ENCODE results near the gene HTRA1.

DNA sequence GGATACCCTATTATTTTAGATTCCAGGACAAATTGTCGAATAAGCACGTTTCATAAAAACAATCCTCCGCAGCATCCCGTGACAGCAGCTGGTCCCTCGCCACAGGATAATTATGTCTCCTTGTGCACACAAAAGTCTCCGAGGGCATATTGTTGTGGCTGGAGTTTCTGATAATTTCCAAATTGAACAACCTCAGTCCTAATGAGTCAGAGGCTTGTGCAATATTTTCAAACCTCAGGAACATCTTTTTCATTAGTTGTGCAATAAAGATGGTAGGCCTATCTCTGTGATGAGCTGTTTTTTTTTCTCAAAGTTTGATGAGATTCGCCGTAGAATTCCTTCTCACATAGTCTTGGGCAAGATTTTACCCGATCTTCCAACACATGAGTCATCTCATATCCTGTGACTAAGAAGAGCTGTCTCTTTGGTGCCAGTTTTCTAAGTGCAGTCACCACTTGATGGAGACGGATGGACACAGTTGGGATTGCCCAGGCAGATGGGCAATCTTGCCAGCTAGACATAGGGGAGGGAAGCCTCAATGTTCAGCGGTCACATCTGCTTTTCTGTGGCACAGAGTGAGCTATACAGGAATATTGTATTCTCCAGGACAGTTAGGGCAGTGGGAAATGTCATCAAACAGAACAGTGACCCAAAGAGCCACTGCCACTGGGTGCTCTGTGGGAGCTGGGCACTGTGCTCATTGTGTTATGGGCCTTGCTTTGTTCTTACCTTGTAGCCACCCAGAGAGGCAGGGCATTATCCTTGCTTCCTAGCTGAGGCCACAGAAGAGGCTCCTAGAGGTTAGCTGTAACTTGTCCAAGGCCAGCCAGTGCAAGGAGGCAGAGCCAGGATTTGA is 7.8 kb downstream of the HTRA1 start:
- TF ChIP-seq, protein P1, sequence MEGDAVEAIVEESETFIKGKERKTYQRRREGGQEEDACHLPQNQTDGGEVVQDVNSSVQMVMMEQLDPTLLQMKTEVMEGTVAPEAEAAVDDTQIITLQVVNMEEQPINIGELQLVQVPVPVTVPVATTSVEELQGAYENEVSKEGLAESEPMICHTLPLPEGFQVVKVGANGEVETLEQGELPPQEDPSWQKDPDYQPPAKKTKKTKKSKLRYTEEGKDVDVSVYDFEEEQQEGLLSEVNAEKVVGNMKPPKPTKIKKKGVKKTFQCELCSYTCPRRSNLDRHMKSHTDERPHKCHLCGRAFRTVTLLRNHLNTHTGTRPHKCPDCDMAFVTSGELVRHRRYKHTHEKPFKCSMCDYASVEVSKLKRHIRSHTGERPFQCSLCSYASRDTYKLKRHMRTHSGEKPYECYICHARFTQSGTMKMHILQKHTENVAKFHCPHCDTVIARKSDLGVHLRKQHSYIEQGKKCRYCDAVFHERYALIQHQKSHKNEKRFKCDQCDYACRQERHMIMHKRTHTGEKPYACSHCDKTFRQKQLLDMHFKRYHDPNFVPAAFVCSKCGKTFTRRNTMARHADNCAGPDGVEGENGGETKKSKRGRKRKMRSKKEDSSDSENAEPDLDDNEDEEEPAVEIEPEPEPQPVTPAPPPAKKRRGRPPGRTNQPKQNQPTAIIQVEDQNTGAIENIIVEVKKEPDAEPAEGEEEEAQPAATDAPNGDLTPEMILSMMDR (IDR thresholded peaks at IDR 0.05) = no peak
- TF ChIP-seq POLR2A (IDR thresholded peaks at IDR 0.05) = no peak
- TF ChIP-seq POLR2AphosphoS5 (IDR thresholded peaks at IDR 0.05) = no peak
